ENCODE data around the gene MINDY1.

DNA sequence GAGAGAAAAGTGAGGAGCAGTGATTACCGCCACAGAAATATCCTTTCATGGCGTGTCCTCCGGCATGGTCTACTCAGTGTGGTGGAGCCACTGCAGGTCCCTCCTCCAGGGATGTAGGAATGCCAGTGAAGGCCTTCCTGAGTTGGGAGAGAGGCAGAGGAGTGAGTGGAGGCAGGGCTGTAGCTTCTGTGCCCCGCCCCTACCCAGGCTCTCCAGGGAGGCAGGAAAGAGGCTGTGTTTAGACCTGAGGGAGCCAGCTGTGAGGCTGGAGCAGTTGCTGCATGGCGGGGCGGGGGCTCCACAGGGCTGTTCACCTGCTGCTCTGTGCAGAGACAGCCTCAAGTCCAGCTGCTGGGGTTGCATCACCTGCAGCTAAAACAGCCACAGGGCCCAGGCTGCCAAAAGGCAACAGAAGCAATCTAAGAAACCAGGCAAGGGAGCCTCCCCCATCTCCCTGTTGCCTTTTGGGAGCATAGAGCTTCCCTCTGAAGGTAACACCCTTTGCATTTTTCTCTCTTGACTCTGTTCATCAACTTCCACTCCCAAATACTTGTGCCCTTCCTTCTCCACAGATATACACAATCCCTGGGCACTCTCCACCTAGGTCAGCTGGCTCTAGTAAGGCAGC, 25.4 kb downstream of the MINDY1 start:
- TF ChIP-seq, protein P1, sequence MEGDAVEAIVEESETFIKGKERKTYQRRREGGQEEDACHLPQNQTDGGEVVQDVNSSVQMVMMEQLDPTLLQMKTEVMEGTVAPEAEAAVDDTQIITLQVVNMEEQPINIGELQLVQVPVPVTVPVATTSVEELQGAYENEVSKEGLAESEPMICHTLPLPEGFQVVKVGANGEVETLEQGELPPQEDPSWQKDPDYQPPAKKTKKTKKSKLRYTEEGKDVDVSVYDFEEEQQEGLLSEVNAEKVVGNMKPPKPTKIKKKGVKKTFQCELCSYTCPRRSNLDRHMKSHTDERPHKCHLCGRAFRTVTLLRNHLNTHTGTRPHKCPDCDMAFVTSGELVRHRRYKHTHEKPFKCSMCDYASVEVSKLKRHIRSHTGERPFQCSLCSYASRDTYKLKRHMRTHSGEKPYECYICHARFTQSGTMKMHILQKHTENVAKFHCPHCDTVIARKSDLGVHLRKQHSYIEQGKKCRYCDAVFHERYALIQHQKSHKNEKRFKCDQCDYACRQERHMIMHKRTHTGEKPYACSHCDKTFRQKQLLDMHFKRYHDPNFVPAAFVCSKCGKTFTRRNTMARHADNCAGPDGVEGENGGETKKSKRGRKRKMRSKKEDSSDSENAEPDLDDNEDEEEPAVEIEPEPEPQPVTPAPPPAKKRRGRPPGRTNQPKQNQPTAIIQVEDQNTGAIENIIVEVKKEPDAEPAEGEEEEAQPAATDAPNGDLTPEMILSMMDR (IDR thresholded peaks at IDR 0.05; ENCODE audit: low read depth, low read length, poor library complexity, severe bottlenecking): no peak
- no peak for TF ChIP-seq EZH2phosphoT487 (IDR thresholded peaks at IDR 0.05; ENCODE audit: borderline replicate concordance, low read length)

Data from DOHH2 (cell line).